ENCODE results near the gene PLK1.
"Not testable (repeated sequence)": the region's sequence is repeated elsewhere in the genome, so short reads cannot be mapped to it uniquely, and the experiment has no call there.

The PLK1 gene

DNA sequence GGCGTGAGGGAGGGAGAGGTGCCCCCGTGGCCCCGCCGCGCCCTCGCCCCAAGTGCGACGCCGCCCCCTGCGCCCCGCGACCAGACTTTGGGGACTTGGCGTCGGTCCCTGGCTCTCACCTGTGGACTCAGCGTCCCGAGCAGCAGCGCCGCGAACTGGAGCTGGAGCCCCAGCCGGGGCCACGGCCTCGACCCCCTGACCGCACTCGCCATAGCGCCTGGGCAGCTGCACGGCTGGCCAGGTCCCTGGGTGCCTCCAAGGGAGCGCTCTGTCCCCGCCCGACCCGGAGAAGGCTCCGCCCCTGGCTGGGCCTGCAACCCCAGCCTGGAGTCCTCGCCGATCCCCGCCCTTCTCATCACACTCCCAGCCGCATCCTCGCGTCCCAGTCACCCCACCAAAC is 34.3 kb downstream of the PLK1 start, which contains the start of gene ERN2:
TSS of gene ERN2 (minus strand) at position 247 of the 400 bp plus-strand sequence. CDS start at position 212, 35 bp downstream.
- no peak for DNase-seq

DNA sequence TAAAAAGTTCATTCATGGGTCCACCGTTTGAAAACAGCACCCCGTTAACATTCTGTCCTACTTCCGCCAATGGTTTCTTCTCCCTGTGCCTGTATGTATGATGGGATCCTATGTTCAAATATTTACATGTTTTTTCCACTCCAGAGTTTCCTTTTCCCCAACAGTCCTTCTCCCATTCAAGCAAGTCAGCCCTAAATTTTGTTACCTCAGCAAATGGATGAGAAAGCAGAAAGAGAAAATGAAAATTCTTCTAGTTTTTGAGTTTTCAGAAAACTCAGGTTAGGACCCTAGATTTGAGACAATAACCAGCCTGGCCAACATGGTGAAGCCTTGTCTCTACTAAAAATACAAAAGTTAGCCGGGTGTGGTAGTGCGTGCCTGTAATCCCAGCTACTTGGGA is 37.8 kb downstream of the PLK1 start:
- DNase-seq = no peak

DNA sequence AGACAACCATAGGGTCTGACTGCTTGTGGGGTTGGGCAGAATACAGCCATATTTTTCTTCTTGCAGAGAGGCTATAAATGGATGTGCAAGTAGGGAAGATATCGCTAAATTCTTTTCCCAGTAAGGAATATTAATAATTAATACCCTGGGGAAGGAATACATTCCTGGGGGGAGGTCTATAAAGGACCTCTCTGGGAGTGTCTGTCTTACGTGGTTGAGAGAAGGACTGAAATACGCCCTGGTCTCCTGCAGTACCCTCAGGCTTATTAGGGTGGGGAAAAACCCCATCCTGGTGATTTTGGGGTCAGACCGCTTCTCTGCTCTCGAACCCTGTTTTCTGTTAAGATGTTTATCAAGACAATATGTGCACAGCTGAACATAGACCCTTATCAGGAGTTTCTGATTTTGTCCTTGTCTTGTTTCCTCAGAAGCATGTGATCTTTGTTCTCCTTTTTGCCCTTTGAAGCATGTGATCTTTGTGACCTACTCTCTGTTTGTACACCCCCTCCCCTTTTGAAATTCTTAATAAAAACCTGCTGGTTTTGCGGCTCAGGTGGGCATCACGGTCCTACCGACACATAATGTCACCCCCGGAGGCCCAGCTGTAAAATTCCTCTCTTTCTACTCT is 44.0 kb downstream of the PLK1 start:
- not testable (repeated sequence) for DNase-seq

DNA sequence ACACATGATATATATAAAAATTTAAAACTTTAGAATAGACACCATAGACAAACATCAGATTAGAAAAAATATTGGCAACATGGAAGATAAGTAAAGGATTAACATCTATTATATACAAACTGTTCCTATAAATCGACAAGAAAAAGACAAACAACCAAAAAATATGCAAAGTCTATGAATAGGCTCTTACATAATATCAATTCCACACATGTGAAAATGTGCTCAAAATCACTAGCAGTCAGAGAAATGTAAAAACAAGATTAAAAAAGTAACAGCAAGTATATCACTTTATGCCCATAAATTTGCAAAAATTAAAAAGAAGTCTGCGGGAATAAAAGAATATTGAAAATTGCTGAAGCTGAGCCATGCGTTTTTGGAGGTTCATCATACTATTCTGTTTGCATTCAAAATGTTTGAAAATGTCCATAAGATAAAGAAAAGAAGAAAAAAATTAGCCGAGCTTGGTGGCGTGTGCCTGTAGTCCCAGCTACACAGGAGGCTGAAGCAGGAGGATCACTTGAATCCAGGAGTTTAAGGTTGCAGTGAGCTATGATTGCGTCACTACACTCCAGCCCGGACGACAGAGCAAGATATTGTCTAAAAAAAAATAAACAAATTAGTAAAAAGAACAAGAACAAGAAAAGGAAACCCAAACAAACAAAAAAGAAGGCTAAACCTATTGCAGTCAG is 45.6 kb downstream of the PLK1 start:
- DNase-seq = no peak

DNA sequence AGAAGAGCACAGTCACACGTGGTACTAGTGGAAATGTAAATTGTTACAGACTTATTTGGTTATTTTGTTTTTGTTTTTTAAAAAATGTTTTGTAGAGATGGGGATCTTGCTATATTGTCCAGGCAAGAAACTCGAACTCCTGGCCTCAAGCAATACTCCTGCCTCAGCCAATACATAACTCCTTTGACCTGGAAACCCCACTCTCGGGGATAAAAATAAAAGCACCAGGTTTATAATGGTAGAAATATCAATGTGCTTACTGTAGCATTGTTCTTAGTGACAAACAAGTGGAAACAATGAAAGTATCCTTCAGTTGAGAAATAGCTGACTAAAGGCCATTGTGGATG is 46.1 kb downstream of the PLK1 start:
- DNase-seq = no peak

DNA sequence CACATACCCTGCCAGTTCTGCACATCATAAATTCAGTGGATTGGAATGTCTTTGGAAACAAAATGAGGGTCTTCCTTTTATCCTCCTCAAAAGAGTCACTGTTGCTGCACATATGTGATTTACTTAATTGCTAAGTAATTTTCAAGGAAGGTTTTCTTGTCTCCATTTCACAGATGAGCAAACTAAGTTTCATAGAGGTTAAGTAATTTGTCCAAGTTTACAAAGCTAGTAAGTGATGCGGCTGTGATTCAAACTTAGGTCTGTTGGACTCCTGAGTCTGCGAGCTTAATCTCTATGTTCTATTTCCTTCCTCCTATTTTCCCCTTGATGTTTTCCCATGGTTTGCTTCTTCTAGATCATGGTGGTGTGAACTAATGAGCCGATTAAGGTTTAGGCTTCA is 48.0 kb downstream of the PLK1 start:
- no peak for DNase-seq

DNA sequence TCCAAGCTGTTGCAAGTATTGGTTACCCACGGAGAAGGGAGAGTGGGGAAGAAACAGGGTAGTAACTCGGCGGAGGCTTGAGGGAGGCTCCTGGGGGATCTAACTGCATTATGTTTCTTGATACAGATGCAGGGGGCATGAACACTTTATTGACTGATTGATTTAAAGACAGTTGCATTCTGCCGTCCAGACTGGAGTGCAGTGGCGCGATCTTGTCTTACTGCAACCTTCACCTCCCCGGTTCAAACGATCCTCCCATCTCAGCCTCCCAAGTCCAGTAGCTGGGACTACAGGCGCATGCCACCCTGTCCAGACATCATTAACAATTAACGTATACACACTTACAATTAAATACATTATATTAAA is 49.4 kb downstream of the PLK1 start:
- no peak for DNase-seq

DNA sequence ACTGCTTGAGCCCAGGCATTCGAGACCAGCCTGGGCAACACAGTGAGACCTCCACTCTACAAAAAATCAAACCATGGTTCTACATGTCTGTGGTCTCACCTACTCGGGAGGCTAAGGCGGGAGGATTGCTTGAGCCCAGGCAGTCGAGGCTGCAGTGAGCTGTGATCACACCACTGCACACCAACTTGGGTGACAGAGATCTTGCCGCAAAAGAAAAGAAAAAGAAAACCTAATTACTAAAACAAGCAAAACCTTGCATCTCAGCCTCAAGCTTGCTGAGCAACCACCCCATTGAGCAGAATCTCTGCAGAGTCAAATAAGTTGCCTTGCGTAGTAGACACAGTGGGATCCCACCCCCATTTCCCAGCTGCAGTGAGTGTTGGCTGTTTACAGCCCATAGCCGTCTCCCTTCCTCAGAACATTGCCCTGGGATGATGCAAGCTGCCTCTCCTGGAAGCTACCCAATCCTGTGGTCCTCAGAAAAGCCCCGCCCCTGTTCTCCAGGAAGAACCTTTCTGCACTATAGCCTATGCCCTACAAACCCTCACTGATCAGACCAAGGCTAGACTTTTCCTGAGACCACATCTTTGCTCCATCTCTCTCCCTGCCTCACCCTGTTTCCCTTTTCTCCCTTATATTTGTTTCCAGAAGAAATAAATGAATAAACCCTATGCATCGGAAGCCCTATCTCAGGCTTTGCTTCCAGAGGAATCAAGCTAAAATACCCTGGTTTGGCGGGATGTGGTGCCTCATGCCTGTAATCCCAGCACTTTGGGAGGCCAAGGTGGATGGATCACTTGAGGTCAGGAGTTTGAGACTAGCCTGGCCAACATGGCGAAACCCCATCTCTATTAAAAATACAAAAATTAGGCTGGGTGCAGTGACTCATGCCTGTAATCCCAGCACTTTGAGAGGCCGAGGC is 51.1 kb downstream of the PLK1 start:
- DNase-seq = no peak

DNA sequence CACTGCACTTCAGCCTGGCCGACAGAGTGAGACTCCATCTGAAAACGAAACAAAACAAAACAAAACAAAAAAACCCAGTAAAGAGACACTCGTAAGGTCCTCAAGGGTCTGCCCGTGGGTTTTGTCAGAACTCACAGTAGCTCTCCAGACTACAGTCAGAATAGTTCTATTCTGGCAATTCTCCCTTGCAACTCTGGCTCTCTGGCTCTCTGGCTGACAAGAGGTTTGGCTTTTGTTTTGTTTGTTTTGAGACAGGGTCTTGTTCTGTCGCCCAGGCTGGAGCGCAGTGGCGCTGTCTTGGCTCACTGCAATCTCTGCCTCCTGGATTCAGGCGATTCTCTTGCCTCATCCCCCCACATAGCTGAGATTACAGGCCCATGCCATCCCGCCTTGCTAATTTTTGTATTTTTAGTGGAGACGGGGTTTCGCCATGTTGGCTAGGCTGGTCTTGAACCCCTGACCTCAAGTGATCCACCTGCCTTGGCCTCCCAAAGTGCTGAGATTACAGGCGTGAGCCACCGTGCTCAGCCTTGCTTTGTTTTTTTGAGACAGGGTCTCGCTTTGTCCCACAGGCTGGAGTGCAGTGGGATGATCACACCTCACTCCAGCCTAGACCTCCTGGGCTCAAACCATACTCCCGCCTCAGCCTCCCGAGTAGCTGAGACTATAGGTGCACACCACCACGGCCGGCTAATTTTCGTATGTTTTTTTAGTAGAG is 55.6 kb downstream of the PLK1 start:
- DNase-seq = no peak

DNA sequence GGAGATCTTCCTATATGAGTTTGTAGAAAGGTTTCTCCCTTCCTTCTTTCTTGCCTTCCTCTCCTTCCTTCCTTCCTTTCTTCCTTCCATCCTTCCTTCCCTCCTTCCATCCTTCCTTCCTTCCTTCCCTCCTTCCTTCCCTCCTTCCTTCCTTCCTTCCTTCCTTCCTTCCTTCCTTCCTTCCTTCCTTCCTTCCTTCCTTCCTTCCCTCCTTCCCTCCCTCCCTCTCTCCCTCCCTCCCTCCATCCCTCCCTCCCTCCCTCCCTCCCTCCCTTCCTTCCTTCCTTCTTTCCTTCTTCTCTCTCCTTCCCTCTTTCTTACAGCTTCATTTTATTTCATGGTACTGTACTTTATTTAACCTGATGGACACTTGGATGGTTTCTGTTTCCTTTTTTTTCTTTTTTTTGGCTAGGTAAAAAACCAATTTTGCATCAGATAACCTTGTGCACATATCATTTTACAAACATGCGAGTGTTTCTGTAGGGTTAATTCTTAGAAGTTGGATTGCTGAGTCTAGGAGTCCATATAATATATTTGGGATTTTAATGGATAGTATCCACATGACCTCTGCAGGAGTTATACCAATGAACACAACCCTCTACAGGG is 58.8 kb downstream of the PLK1 start:
- DNase-seq = not testable (repeated sequence)

DNA sequence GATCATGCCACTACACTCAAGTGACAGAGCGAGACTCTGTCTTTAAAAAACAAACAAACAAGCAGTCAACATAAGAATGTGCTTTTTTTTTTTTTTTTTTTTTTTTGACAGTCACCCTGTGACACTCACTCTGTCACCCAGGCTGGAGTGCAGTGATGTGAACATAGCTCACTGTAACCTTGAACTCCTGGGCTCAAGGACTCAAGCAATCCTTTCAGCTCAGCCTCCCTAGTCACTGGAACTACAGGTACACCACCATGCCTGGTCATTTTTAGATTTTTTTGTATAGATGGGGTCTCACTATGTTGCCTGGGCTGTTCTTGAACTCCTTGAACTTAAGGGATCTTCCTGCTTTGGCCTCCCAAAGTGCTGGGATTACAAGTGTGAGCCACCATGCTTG is 60.8 kb downstream of the PLK1 start:
- DNase-seq = no peak
